Loucy (cell line): ENCODE data around the gene TAF11L10.

Source experiments
- EZH2phosphoT487 ChIP-seq: fragments of 200-600 bp; IDR thresholded peaks from 2 replicates; pipeline ENCODE4 v1.6.1; 2018; ENCODE audit warnings: antibody characterized with exemption, mild to moderate bottlenecking, moderate library complexity, borderline replicate concordance
- TF ChIP-seq, protein P1 (sequence below): fragments of 200-600 bp; sonication (generic); conservative IDR thresholded peaks from 2 replicates; pipeline ENCODE4 v1.5.1; 2014; ENCODE audit warnings: mild to moderate bottlenecking, antibody characterized with exemption, low read length

DNA sequence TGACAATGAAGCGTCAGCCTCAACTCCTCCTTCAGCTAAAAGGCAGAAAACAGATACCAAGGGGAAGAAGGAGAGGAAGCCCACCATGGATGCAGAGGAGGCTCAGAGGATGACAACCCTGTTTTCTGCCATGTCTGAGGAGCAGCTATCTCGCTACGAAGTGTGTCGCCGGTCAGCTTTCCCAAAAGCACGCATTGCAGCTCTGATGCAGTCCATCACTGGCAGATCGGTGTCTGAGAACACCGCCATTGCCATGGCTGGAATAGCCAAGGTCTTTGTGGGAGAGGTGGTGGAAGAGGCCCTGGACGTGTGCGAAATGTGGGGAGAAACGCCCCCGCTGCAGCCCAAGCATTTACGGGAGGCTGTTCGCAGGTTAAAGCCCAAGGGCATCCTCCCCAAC, 7.3 kb upstream of the TAF11L10 start:
- TF ChIP-seq, protein P1, sequence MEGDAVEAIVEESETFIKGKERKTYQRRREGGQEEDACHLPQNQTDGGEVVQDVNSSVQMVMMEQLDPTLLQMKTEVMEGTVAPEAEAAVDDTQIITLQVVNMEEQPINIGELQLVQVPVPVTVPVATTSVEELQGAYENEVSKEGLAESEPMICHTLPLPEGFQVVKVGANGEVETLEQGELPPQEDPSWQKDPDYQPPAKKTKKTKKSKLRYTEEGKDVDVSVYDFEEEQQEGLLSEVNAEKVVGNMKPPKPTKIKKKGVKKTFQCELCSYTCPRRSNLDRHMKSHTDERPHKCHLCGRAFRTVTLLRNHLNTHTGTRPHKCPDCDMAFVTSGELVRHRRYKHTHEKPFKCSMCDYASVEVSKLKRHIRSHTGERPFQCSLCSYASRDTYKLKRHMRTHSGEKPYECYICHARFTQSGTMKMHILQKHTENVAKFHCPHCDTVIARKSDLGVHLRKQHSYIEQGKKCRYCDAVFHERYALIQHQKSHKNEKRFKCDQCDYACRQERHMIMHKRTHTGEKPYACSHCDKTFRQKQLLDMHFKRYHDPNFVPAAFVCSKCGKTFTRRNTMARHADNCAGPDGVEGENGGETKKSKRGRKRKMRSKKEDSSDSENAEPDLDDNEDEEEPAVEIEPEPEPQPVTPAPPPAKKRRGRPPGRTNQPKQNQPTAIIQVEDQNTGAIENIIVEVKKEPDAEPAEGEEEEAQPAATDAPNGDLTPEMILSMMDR, result no peak
- no peak for TF ChIP-seq EZH2phosphoT487
